WERI-Rb-1 (cell line): ENCODE data around the gene UBE2G2.

Experiments used
- DNase-seq: peaks from one replicate; pipeline ENCODE4 v3.0.0-alpha.2; 2020
- H3K27ac ChIP-seq: fragments of 250-450 bp; sonication (Bioruptor Pico); 2 replicates; pipeline ENCODE4 v1.5.1; 2020; ENCODE audit warnings: mild to moderate bottlenecking, moderate library complexity
- H3K27me3 ChIP-seq: fragments of 250-450 bp; sonication (Bioruptor Pico); 2 replicates; pipeline ENCODE4 v1.5.1; 2021; ENCODE audit warnings: mild to moderate bottlenecking, low read depth, moderate library complexity; ENCODE audit not compliant: insufficient read depth, severe bottlenecking
- H3K36me3 ChIP-seq: fragments of 250-450 bp; sonication (Bioruptor Pico); 2 replicates; pipeline ENCODE4 v1.5.1; 2020; ENCODE audit warnings: mild to moderate bottlenecking, moderate library complexity
- H3K4me3 ChIP-seq: 2 replicates; pipeline ENCODE4 v1.5.1; 2011; ENCODE audit warnings: low read depth, mild to moderate bottlenecking, control low read depth, low read length
- H3K9me3 ChIP-seq: fragments of 250-450 bp; sonication (Bioruptor Pico); 2 replicates; pipeline ENCODE4 v1.5.1; 2021; ENCODE audit warnings: mild to moderate bottlenecking, moderate library complexity; ENCODE audit not compliant: severe bottlenecking
- CTCF ChIP-seq: IDR thresholded peaks from 2 replicates; pipeline ENCODE4 v1.5.1; 2011; ENCODE audit warnings: low read depth, mild to moderate bottlenecking, control low read depth, inconsistent platforms, low read length

UBE2G2 gene

GRCh38 chr21:44818640-44819011 is 17.0 kb upstream of the UBE2G2 start:
- H3K4me3 ChIP-seq = no peak overlapping the region
- DNase-seq = no peak
- no peak overlapping the region; the same call in 1 of the 2 replicates for H3K27ac ChIP-seq
- H3K36me3 ChIP-seq = peaks cover 3% of the 10 kb centered on the region
- peaks cover 51% of the 10 kb centered on the region for H3K9me3 ChIP-seq
- no peaks in the 10 kb centered on the region for H3K27me3 ChIP-seq
- no peak for TF ChIP-seq CTCF

GRCh38 chr21:44817914-44818639 is 16.5 kb upstream of the UBE2G2 start, which contains the start of gene SUMO3:
SUMO3 (minus strand) TSS chr21:44818062; CDS start chr21:44817968, 94 bp downstream.
- Histone ChIP-seq H3K4me3 (peak within 1 kb of the TSS; percentile 29), H3K27ac (peak within 1 kb of the TSS; percentile 80), H3K27me3 (no peaks in the 10 kb centered on the region), H3K9me3 (peaks cover 46% of the 10 kb centered on the region), H3K36me3 (peaks cover 6% of the 10 kb centered on the region)
- peak; percentile 62 for DNase-seq
- TF ChIP-seq CTCF = no peak

GRCh38 chr21:44817506-44817880 is 15.9 kb upstream of the UBE2G2 start:
- TF ChIP-seq CTCF = no peak
- DNase-seq = peak; percentile 30
- H3K27me3 ChIP-seq = no peaks in the 10 kb centered on the region
- no peak overlapping the region for H3K27ac ChIP-seq
- H3K36me3 ChIP-seq = peaks cover 12% of the 10 kb centered on the region
- H3K4me3 ChIP-seq = peak overlapping the region; percentile 29
- peaks cover 40% of the 10 kb centered on the region for H3K9me3 ChIP-seq

GRCh38 chr21:44816761-44817505 is 15.3 kb upstream of the UBE2G2 start:
- no peaks in the 10 kb centered on the region for H3K27me3 ChIP-seq
- TF ChIP-seq CTCF = no peak
- no peak for DNase-seq
- H3K27ac ChIP-seq = no peak overlapping the region
- peaks cover 17% of the 10 kb centered on the region for H3K36me3 ChIP-seq
- peaks cover 34% of the 10 kb centered on the region for H3K9me3 ChIP-seq
- no peak overlapping the region for H3K4me3 ChIP-seq

- TF ChIP-seq CTCF = no peak
- no peak for DNase-seq
- peaks cover 20% of the 10 kb centered on the region for H3K36me3 ChIP-seq
- no peak overlapping the region for H3K27ac ChIP-seq
- H3K9me3 ChIP-seq = peaks cover 28% of the 10 kb centered on the region
- H3K4me3 ChIP-seq = no peak overlapping the region
- H3K27me3 ChIP-seq = no peaks in the 10 kb centered on the region
Observed at GRCh38 chr21:44815852-44816628, 14.4 kb upstream of the UBE2G2 start.
